HUES64 (cell line): ENCODE measurements around the gene GPC3.
A peak's percentile ranks its signal among the peaks of the same experiment; 100 is the strongest.

ENCODE experiments used
- H3K27ac ChIP-seq: 2 replicates; pipeline ENCODE4 v1.7.0; 2013; ENCODE audit warnings: low read depth, low read length, inconsistent platforms
- H3K27me3 ChIP-seq: 2 replicates; pipeline ENCODE4 v1.6.1; 2013; ENCODE audit warnings: mild to moderate bottlenecking, low read length; ENCODE audit not compliant: insufficient read depth
- H3K36me3 ChIP-seq: 2 replicates; pipeline ENCODE4 v1.6.1; 2013; ENCODE audit warnings: mild to moderate bottlenecking, low read length; ENCODE audit not compliant: insufficient read depth
- H3K4me1 ChIP-seq: 2 replicates; pipeline ENCODE4 v1.6.1; 2013; ENCODE audit warnings: mild to moderate bottlenecking, low read length, moderate library complexity; ENCODE audit not compliant: insufficient read depth
- H3K4me3 ChIP-seq: 2 replicates; pipeline ENCODE4 v1.5.1; 2013; ENCODE audit warnings: mild to moderate bottlenecking, low read length, moderate library complexity
- H3K9ac ChIP-seq: 2 replicates; pipeline ENCODE4 v1.6.1; 2013; ENCODE audit warnings: mild to moderate bottlenecking, low read depth, low read length
- H3K9me3 ChIP-seq: 2 replicates; pipeline ENCODE4 v1.6.1; 2013; ENCODE audit warnings: low read depth, low read length; ENCODE audit not compliant: insufficient read depth
- WGBS: fragments of 150-250, 120-280 bp; methylation state at CpG from one replicate; pipeline ENCODE4 v1.1.7; 2013; ENCODE audit warnings: missing lambda C conversion rate; 5-methylcytosine and 5-hydroxymethylcytosine counted together

Gene GPC3

DNA sequence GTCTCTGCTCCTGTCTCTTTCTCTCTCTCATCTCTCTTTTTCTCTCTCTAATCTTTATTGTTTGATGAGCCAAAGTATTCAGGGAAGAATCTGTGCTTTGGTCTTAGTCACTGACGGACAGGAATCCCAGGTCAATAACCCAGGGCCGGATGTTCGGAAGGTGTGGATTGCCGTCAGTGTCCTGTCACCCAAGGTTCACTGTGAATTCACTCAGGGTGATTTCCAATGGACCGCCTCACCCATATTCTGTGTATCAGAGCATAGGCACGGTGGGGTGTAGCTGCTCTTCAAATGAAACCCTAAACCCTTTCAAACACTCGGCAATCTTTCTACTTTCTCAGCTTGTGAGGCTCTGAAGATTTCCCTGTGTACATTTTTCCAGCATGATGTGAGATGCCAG is 425.5 kb downstream of the GPC3 start:
- H3K4me3 ChIP-seq = no peak overlapping the region
- no peaks in the 10 kb centered on the region for H3K27me3 ChIP-seq
- H3K36me3 ChIP-seq = no peaks in the 10 kb centered on the region
- no peak overlapping the region for H3K27ac ChIP-seq
- H3K4me1 ChIP-seq = peaks cover 11% of the 10 kb centered on the region
- WGBS = 89% methylated on average over 7 of the region's 7 CpGs
- no peak overlapping the region for H3K9ac ChIP-seq
- H3K9me3 ChIP-seq = peaks cover 5% of the 10 kb centered on the region; the same call in 1 of the 2 replicates

- WGBS = 100% methylated on average over 1 of the region's 2 CpGs
- Histone ChIP-seq H3K9me3 (peaks cover 7% of the 10 kb centered on the region; the same call in 1 of the 2 replicates), H3K27me3 (no peaks in the 10 kb centered on the region), H3K36me3 (no peaks in the 10 kb centered on the region), H3K27ac (peak overlapping the region; percentile 93), H3K4me3 (peak overlapping the region; percentile 31), H3K4me1 (peaks cover 6% of the 10 kb centered on the region), H3K9ac (peak overlapping the region; percentile 63)
These were observed 429.5 kb downstream of the GPC3 start for GRCh38 chrX:133555782-133556458.

DNA sequence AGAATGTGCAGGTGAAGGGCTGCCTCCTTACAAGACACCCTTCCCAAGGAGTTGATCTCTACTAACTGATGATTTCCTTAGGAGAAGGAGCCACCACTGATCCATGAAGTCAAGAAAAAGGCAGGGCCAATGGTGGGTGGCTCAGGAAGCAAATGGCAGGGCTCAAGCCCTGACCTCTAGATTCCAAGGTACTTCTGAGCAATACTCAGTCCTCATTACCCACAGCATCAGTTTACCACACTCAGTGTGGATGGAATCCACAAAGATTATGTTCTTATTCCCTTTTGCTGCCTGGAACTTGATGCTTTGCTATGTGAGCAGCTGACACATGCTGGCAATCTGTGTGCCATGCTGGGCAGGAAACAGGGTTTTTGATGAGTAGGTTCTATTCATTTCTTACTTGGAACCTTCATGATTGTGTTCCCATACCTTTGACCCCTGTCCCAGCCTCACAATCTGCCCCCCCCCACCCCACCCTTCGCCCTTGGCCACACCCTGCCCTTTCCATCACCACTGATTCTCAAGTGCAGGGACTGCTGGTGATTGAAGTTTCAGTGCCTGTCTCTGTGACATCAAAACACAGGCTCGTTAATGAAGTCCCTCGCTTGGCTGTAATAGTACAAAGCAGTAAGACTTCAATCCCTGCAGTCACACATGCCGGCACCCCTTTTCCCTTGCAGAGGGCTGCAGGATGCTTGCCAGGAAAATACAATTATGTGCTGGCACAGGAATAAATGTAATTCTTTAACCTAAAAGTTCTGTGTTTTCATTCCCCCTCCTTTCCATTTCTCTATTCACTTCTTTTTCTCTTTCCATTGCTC is 434.5 kb downstream of the GPC3 start:
- WGBS = 92% methylated on average over 4 of the region's 4 CpGs
- no peak overlapping the region for H3K4me3 ChIP-seq
- no peak overlapping the region for H3K27ac ChIP-seq
- H3K9ac ChIP-seq = no peak overlapping the region
- peaks cover 7% of the 10 kb centered on the region; the same call in 1 of the 2 replicates for H3K9me3 ChIP-seq
- H3K36me3 ChIP-seq = no peaks in the 10 kb centered on the region; the same call in 1 of the 2 replicates
- no peaks in the 10 kb centered on the region for H3K4me1 ChIP-seq
- H3K27me3 ChIP-seq = no peaks in the 10 kb centered on the region

GRCh38 chrX:133549295-133549933 is 436.0 kb downstream of the GPC3 start:
- H3K4me3 ChIP-seq = no peak overlapping the region
- H3K9ac ChIP-seq = no peak overlapping the region
- no peaks in the 10 kb centered on the region for H3K27me3 ChIP-seq
- H3K36me3 ChIP-seq = no peaks in the 10 kb centered on the region; the same call in 1 of the 2 replicates
- H3K4me1 ChIP-seq = no peaks in the 10 kb centered on the region
- no peaks in the 10 kb centered on the region; the same call in 1 of the 2 replicates for H3K9me3 ChIP-seq
- no peak overlapping the region for H3K27ac ChIP-seq

- Histone ChIP-seq H3K4me3 (no peak overlapping the region), H3K9me3 (no peaks in the 10 kb centered on the region; the same call in 1 of the 2 replicates), H3K36me3 (no peaks in the 10 kb centered on the region; the same call in 1 of the 2 replicates), H3K9ac (no peak overlapping the region), H3K27ac (no peak overlapping the region), H3K4me1 (no peaks in the 10 kb centered on the region), H3K27me3 (no peaks in the 10 kb centered on the region)
These were observed 439.0 kb downstream of the GPC3 start for GRCh38 chrX:133546441-133546840.

DNA sequence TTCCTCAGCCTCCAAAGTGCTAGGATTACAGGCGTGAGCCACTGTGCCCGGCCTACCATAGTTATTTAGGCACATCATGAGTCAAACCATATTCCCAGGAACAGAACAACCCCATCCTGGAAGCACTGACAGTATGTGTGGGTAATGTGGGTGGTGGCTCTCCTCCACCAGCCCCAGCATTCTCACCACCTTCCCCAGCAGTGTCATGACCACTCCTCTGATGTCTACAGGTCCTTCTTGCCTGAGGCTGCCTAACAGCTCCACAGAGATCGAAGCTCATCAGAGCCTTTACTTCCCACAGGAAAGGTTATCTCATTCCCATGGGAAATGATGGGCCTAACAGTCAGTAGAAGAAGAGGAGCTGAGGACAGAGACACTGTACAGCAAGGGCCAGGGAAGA is 440.6 kb downstream of the GPC3 start:
- no peaks in the 10 kb centered on the region for H3K27me3 ChIP-seq
- no peaks in the 10 kb centered on the region; the same call in 1 of the 2 replicates for H3K36me3 ChIP-seq
- H3K4me1 ChIP-seq = no peaks in the 10 kb centered on the region
- H3K9ac ChIP-seq = no peak overlapping the region
- no peak overlapping the region for H3K4me3 ChIP-seq
- WGBS = 97% methylated on average over 3 of the region's 3 CpGs
- no peak overlapping the region for H3K27ac ChIP-seq
- no peaks in the 10 kb centered on the region; the same call in 1 of the 2 replicates for H3K9me3 ChIP-seq

DNA sequence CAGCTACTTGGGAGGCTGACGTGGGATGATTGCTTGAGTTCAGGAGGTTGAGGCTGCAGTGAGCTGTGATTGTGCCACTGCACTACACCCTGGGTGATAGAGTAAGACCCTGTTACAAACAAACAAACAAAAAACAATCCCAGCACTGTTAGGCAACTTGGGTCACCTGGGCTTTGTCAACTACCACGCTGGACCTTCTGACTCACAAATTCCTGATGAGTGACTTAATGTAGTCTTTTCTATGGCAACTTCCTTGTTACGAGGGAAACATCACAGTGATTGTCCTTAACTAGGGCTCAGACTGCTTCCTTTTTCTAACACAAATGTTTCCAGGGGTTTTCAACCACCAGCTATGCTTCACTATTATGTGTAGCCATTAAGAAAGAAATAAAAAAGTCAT is 441.3 kb downstream of the GPC3 start:
- Histone ChIP-seq H3K9ac (no peak overlapping the region), H3K36me3 (no peaks in the 10 kb centered on the region; the same call in 1 of the 2 replicates), H3K27ac (no peak overlapping the region; the same call in 1 of the 2 replicates), H3K4me3 (no peak overlapping the region), H3K4me1 (no peaks in the 10 kb centered on the region), H3K27me3 (no peaks in the 10 kb centered on the region), H3K9me3 (no peaks in the 10 kb centered on the region; the same call in 1 of the 2 replicates)
- 75% methylated on average over 3 of the region's 3 CpGs for WGBS

- no peak overlapping the region for H3K4me3 ChIP-seq
- 94% methylated on average over 2 of the region's 2 CpGs for WGBS
- no peaks in the 10 kb centered on the region for H3K27me3 ChIP-seq
- H3K9me3 ChIP-seq = no peaks in the 10 kb centered on the region; the same call in 1 of the 2 replicates
- H3K4me1 ChIP-seq = no peaks in the 10 kb centered on the region
- no peaks in the 10 kb centered on the region; the same call in 1 of the 2 replicates for H3K36me3 ChIP-seq
- no peak overlapping the region for H3K27ac ChIP-seq
- H3K9ac ChIP-seq = no peak overlapping the region
These were observed 441.7 kb downstream of the GPC3 start for GRCh38 chrX:133543654-133544053.

DNA sequence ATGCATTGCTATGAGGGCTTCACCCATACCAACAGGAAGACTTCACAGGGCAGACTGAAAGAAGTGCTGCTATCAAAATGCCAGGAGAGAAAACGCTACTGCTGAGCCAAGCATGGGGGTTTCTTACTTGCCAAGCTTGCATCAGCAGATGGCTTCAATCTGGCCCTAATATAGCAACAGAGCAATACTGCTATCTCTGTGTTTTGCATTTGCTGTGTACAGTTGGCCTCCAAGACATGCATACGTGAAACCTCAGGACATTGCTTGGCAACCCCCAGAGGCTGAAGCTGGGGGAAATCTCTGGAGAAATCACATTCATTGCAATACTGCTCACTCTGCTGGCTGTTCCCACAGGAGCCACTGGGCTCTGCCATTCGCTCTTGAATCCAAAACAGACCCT is 442.9 kb downstream of the GPC3 start:
- no peak overlapping the region for H3K27ac ChIP-seq
- no peaks in the 10 kb centered on the region; the same call in 1 of the 2 replicates for H3K9me3 ChIP-seq
- H3K36me3 ChIP-seq = no peaks in the 10 kb centered on the region; the same call in 1 of the 2 replicates
- WGBS = 92% methylated on average over 3 of the region's 3 CpGs
- no peak overlapping the region for H3K4me3 ChIP-seq
- no peaks in the 10 kb centered on the region for H3K27me3 ChIP-seq
- no peaks in the 10 kb centered on the region for H3K4me1 ChIP-seq
- H3K9ac ChIP-seq = no peak overlapping the region

GRCh38 chrX:133541021-133541420 is 444.4 kb downstream of the GPC3 start:
- Histone ChIP-seq H3K27ac (no peak overlapping the region), H3K4me1 (no peaks in the 10 kb centered on the region), H3K9ac (no peak overlapping the region), H3K36me3 (no peaks in the 10 kb centered on the region; the same call in 1 of the 2 replicates), H3K27me3 (no peaks in the 10 kb centered on the region), H3K9me3 (no peaks in the 10 kb centered on the region), H3K4me3 (no peak overlapping the region)

DNA sequence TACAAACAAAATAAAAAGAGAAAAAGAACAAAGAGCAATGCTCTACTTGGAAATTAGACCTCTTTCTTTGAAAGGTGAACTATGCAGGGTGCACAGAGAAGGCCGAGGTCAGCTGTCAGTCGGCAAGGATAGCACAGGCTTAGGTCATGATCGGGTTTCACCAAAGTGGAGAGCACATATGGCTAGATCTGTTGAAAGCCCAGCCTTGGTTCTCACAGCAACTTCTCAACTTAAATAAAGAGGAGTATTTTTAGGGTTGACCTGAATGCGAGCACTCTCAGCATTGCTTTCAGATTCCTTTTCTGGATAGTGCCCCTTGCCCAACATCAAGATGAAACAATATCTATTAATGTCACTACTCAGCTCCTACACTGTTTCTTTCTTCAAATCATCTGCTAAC is 447.2 kb downstream of the GPC3 start:
- no peak overlapping the region for H3K4me3 ChIP-seq
- H3K9ac ChIP-seq = no peak overlapping the region
- no peak overlapping the region for H3K27ac ChIP-seq
- H3K9me3 ChIP-seq = no peaks in the 10 kb centered on the region
- no peaks in the 10 kb centered on the region for H3K27me3 ChIP-seq
- 60% methylated on average over 4 of the region's 4 CpGs for WGBS
- H3K4me1 ChIP-seq = no peaks in the 10 kb centered on the region
- H3K36me3 ChIP-seq = peaks cover 2% of the 10 kb centered on the region; the same call in 1 of the 2 replicates
